Osteoblast (primary cell): Measurements from ENCODE around the gene SGCD. TPM values are rescaled to one million over a fixed set of nuclear protein-coding genes. Genes with fewer than 3 reads are reported as not detected.

Experiments
- DNase-seq: peaks from one replicate; pipeline ENCODE4 v3.0.0; 2011; ENCODE audit warnings: low spot score, mixed read lengths; ENCODE audit not compliant: insufficient read length; ENCODE audit errors: missing footprints
- H2AFZ ChIP-seq: 2 replicates; pipeline ENCODE4 v1.6.0; 2011; ENCODE audit warnings: mild to moderate bottlenecking, low read length
- H3K27ac ChIP-seq: 2 replicates; pipeline ENCODE4 v1.5.1; 2011; ENCODE audit warnings: mild to moderate bottlenecking, low read depth, low read length, moderate library complexity
- H3K27me3 ChIP-seq: 2 replicates; pipeline ENCODE4 v1.6.0; 2012; ENCODE audit warnings: mild to moderate bottlenecking, control low read depth, inconsistent platforms, low read length, moderate library complexity; ENCODE audit not compliant: insufficient read depth
- H3K36me3 ChIP-seq: 2 replicates; pipeline ENCODE4 v1.5.1; 2011; ENCODE audit warnings: mild to moderate bottlenecking, low read length, control low read depth, moderate library complexity; ENCODE audit not compliant: insufficient read depth
- H3K4me1 ChIP-seq: 2 replicates; pipeline ENCODE4 v1.5.1; 2011; ENCODE audit warnings: mild to moderate bottlenecking, low read length, control low read depth, moderate library complexity; ENCODE audit not compliant: insufficient read depth
- H3K4me2 ChIP-seq: 2 replicates; pipeline ENCODE4 v1.6.0; 2011; ENCODE audit warnings: mild to moderate bottlenecking, low read length; ENCODE audit not compliant: insufficient read depth
- H3K4me3 ChIP-seq: fragments of 200-600 bp; sonication (generic); 3 replicates; pipeline ENCODE4 v1.5.1; 2012; ENCODE audit warnings: mild to moderate bottlenecking, low read length, inconsistent platforms; ENCODE audit not compliant: insufficient read depth
- H3K79me2 ChIP-seq: 2 replicates; pipeline ENCODE4 v1.6.0; 2012; ENCODE audit warnings: mild to moderate bottlenecking, low read length, control low read depth, inconsistent platforms; ENCODE audit not compliant: insufficient read depth
- H3K9me3 ChIP-seq: 2 replicates; pipeline ENCODE4 v1.5.1; 2011; ENCODE audit warnings: low read depth, low read length, control low read depth
- H4K20me1 ChIP-seq: 2 replicates; pipeline ENCODE4 v1.6.0; 2012; ENCODE audit warnings: mild to moderate bottlenecking, low read length, control low read depth; ENCODE audit not compliant: insufficient read depth
- CTCF ChIP-seq: IDR thresholded peaks from 2 replicates; pipeline ENCODE4 v1.5.1; 2011; ENCODE audit warnings: mild to moderate bottlenecking, low read depth, low read length, moderate library complexity; ENCODE audit errors: extremely low read depth
- total RNA-seq: library from RNA; depleted of rRNA; stranded (reverse); fragments of >200 nt; gene quantifications from 2 replicates; pipeline ENCODE4 v1.2.3, GENCODE V29; 2012

Gene SGCD
- total RNA-seq, 1 donor, result 27.1 TPM

GRCh38 chr5:156312897-156313694, 13.9 kb upstream of the SGCD start:
- no peaks in the 10 kb centered on the region for H3K36me3 ChIP-seq
- no peaks in the 10 kb centered on the region for H3K4me1 ChIP-seq
- H2AFZ ChIP-seq, result no peak overlapping the region
- no peak overlapping the region for H3K27ac ChIP-seq
- no peaks in the 10 kb centered on the region for H3K79me2 ChIP-seq
- no peak overlapping the region for H3K4me3 ChIP-seq
- H3K27me3 ChIP-seq, result no peaks in the 10 kb centered on the region
- H3K9me3 ChIP-seq, result no peaks in the 10 kb centered on the region
- no peaks in the 10 kb centered on the region for H4K20me1 ChIP-seq
- no peak for TF ChIP-seq CTCF
- no peak for DNase-seq
- no peak overlapping the region for H3K4me2 ChIP-seq

GRCh38 chr5:156314416-156314815, 12.5 kb upstream of the SGCD start:
- Histone ChIP-seq H3K9me3 (no peaks in the 10 kb centered on the region), H3K4me2 (no peak overlapping the region), H2AFZ (no peak overlapping the region), H3K4me1 (no peaks in the 10 kb centered on the region), H3K79me2 (no peaks in the 10 kb centered on the region), H3K4me3 (no peak overlapping the region), H4K20me1 (no peaks in the 10 kb centered on the region), H3K36me3 (no peaks in the 10 kb centered on the region), H3K27ac (no peak overlapping the region), H3K27me3 (no peaks in the 10 kb centered on the region)
- no peak for TF ChIP-seq CTCF
- no peak for DNase-seq

DNA sequence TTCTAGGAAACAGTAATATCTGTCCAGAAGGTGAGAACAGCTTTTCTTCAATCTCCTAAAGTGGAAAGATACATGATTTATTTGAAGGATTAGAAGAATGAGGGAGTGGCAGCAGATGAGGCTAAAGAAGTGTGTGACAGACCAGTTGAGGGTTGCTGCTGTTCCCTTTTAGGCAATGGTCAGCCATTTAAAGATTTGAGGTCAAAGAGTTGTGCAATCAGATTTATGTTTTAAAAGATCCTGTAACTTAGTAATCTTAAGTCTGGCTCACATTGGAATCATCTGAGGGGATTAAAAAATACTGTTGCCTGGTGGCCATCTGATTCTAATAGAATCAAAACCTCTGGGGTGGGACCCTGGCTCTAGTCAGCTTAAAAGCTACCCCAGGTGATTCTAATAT, 4.3 kb upstream of the SGCD start:
- Histone ChIP-seq H3K36me3 (no peaks in the 10 kb centered on the region), H3K27ac (no peak overlapping the region), H3K79me2 (no peaks in the 10 kb centered on the region), H4K20me1 (no peaks in the 10 kb centered on the region), H3K27me3 (no peaks in the 10 kb centered on the region), H3K4me1 (peaks cover 8% of the 10 kb centered on the region), H3K4me2 (no peak overlapping the region), H3K4me3 (no peak overlapping the region), H2AFZ (no peak overlapping the region), H3K9me3 (no peaks in the 10 kb centered on the region)
- TF ChIP-seq CTCF, result no peak
- no peak for DNase-seq

GRCh38 chr5:156327296-156327695, 332 bp downstream of the SGCD start:
- Histone ChIP-seq H3K4me3 (peak overlapping the region; percentile 77), H3K4me1 (peaks cover 8% of the 10 kb centered on the region), H3K36me3 (no peaks in the 10 kb centered on the region), H3K79me2 (peaks cover 9% of the 10 kb centered on the region), H3K4me2 (peak overlapping the region; percentile 95), H4K20me1 (no peaks in the 10 kb centered on the region), H3K27me3 (no peaks in the 10 kb centered on the region), H2AFZ (peak overlapping the region; percentile 96), H3K9me3 (no peaks in the 10 kb centered on the region), H3K27ac (peak overlapping the region; percentile 85)
- DNase-seq, result peak; percentile 6
- no peak for TF ChIP-seq CTCF
